GM18858 (cell line): Measurements from ENCODE around the gene SYNE1.

Experiments
- ATAC-seq: cut with Tn5 transposase; IDR thresholded peaks from one replicate; pipeline ENCODE4 v1.9.1; 2021; ENCODE audit not compliant: unreplicated experiment

SYNE1 gene

GRCh38 chr6:152195896-152196295 lies 441.3 kb downstream of the SYNE1 start:
- ATAC-seq, result no peak

GRCh38 chr6:152189736-152190135 lies 447.4 kb downstream of the SYNE1 start:
- no peak for ATAC-seq

GRCh38 chr6:152188011-152188410 lies 449.2 kb downstream of the SYNE1 start:
- ATAC-seq, result no peak

GRCh38 chr6:152186840-152187239 lies 450.3 kb downstream of the SYNE1 start:
- ATAC-seq, result no peak

GRCh38 chr6:152184917-152185574 lies 452.1 kb downstream of the SYNE1 start:
- peak; percentile 76 for ATAC-seq

- peak; percentile 26 for ATAC-seq
Observed at GRCh38 chr6:152184573-152184916, 452.6 kb downstream of the SYNE1 start.

- no peak for ATAC-seq
Observed at GRCh38 chr6:152180601-152181000, 456.6 kb downstream of the SYNE1 start.

GRCh38 chr6:152176268-152176667 lies 460.9 kb downstream of the SYNE1 start:
- ATAC-seq, result no peak

- no peak for ATAC-seq
Observed at GRCh38 chr6:152173957-152174356, 463.2 kb downstream of the SYNE1 start.

GRCh38 chr6:152173321-152173720 lies 463.8 kb downstream of the SYNE1 start:
- no peak for ATAC-seq

GRCh38 chr6:152170702-152171667 lies 466.2 kb downstream of the SYNE1 start:
- peak; percentile 97 for ATAC-seq

- no peak for ATAC-seq
Observed at GRCh38 chr6:152170313-152170701, 466.9 kb downstream of the SYNE1 start.

GRCh38 chr6:152167641-152168603 lies 469.2 kb downstream of the SYNE1 start:
- no peak for ATAC-seq

- no peak for ATAC-seq
Observed at GRCh38 chr6:152166897-152167296, 470.3 kb downstream of the SYNE1 start.

GRCh38 chr6:152166497-152166896 lies 470.7 kb downstream of the SYNE1 start:
- ATAC-seq, result no peak

GRCh38 chr6:152164957-152165356 lies 472.2 kb downstream of the SYNE1 start:
- no peak for ATAC-seq

GRCh38 chr6:152161501-152161900 lies 475.7 kb downstream of the SYNE1 start:
- peak; percentile 51 for ATAC-seq

- peak; percentile 93 for ATAC-seq
Observed at GRCh38 chr6:152160346-152160745, 476.8 kb downstream of the SYNE1 start.

GRCh38 chr6:152155792-152156191 lies 481.4 kb downstream of the SYNE1 start:
- no peak for ATAC-seq

GRCh38 chr6:152154559-152155356 lies 482.4 kb downstream of the SYNE1 start:
- no peak for ATAC-seq
